ENCODE measurements around the gene UNC5B. TPM values are rescaled to one million over a fixed set of nuclear protein-coding genes. Genes with fewer than 3 reads are reported as not detected.
"Not testable (repeated sequence)": the region's sequence is repeated elsewhere in the genome, so short reads cannot be mapped to it uniquely, and the experiment has no call there.

The UNC5B gene
- total RNA-seq, 1 donor from 2014 or later: not detected

- intact Hi-C loops (cut with micrococcal nuclease): no loop called here
These were observed 54.0 kb downstream of the UNC5B start for GRCh38 chr10:71266147-71266917.

DNA sequence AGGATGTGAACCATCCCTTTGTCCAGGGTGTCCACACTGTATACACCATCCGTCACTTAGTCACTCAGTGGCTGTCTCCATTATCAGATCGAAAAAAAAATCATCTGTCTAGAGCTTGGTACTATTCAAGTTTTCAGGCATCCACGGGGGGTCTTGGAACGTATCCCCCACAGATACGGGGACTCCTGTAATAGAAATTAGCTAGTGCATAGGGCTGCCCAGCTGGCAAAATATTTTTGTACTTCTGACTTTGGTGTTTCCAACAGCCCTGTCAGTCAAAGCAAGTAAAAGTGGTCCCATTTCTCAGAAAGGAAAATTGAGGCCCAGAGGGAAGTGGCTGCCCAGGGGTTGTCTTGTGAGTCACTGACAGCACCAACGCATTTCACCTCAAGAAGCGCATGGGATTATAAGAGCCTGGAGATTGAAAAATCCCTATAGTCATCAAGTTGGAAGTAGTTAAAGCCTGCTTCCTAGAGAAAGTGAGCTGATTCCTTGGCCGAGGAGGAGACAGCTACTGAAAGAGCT lies 54.6 kb downstream of the UNC5B start:
- intact Hi-C loops (cut with micrococcal nuclease): no loop called here

DNA sequence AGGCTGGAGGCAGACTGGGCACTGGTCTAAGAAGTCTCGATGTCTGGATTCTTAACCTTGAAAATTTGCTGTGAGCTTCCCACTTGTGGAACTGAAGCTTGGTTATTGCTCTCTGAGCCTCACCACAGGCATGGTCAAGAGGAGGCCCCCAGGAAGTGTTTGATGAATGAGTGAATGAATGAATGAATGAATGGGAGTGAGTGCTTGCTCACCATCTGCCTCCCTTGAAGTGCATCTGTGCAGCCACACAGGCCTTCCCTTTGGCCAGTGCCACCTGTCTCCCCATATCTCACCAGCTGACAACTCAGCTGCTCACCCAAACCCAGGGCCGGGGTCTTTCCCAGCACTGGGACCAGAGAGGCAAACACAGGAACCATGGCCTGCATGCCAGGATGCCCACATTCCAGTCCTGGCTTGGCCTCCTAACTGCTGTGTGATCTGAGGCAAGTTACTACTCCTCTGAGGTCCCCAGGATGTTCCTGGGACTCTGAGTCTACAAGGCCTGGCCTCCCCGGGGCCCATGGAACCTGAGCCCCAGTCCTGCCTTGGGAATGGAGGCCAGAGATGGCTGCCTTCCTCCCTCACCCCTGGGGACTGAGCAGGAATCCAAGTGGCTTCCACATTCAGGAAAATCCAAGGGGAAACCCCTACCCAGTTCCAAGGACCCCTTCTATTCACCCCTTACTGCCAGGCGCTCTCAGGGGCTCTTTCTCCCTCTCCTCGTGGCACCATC lies 55.3 kb downstream of the UNC5B start:
- intact Hi-C loops (cut with micrococcal nuclease): no loop called here

GRCh38 chr10:71268247-71268691 lies 55.9 kb downstream of the UNC5B start:
- intact Hi-C loops (cut with micrococcal nuclease): no loop called here

DNA sequence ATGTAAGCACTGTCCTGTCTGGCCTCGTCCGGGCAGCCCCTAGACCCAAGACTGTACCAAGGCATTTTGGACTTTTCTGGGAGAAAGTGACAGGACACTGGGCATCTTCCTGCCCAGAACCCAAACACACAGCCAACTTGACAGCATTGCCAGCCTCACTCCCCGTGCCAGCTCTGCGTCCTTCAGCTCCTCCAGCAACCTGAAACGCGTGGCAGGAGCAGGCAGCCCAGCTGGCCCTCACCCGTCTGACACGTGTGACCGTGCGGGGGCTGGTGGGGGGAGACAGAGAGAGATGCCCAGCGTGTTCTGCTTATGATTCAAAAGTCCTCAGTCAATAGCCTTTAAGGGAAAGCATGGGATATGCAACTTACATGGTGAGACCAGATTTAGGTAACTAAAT lies 56.4 kb downstream of the UNC5B start:
- intact Hi-C loops (cut with micrococcal nuclease): no loop called here

DNA sequence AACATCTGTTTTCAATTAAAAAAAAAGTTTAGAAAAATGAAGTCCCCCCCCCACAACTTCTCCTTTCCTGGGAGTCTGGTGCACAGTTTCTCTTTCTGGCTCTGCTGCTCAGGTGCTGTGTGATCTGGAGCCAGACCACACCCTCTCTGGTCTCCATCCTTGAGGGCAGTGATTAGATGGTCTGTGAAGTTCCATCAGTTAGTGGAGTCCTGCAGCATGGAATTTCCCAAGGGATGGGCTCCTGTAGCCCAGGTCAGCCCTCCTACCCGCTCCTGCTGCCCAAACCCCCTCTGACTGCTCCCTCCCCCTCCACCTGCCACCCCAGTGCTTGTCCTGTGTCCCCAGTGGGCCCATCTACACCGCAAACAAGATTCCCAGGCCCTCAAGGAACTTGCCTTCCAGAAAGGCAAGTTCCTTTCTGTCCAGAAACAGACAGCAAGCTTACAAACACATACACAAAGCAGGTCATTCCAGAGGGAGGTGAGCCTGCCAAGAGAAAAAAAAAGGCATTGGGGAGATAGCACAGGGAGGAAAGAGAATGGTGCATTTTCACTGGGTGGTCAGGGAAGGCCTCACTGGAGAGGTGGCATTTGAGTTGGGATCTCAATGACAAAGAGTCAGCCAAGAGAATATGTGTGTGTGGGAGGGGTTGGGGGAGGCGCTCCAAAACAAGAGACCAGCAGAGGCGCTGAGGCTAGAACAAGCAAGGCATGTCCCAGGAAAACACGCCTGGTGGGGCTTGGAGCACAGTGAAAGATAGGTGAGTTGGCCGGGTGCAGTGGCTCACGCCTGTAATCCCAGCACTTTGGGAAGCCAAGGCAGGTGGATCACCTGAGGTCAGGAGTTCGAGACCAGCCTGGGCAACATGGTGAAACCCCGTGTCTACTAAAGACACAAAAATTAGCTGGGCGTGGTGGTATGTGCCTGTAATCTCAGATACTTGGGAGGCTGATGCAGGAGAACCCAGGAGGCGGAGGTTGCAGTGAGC lies 57.2 kb downstream of the UNC5B start:
- intact Hi-C loops (cut with micrococcal nuclease): no loop called here

DNA sequence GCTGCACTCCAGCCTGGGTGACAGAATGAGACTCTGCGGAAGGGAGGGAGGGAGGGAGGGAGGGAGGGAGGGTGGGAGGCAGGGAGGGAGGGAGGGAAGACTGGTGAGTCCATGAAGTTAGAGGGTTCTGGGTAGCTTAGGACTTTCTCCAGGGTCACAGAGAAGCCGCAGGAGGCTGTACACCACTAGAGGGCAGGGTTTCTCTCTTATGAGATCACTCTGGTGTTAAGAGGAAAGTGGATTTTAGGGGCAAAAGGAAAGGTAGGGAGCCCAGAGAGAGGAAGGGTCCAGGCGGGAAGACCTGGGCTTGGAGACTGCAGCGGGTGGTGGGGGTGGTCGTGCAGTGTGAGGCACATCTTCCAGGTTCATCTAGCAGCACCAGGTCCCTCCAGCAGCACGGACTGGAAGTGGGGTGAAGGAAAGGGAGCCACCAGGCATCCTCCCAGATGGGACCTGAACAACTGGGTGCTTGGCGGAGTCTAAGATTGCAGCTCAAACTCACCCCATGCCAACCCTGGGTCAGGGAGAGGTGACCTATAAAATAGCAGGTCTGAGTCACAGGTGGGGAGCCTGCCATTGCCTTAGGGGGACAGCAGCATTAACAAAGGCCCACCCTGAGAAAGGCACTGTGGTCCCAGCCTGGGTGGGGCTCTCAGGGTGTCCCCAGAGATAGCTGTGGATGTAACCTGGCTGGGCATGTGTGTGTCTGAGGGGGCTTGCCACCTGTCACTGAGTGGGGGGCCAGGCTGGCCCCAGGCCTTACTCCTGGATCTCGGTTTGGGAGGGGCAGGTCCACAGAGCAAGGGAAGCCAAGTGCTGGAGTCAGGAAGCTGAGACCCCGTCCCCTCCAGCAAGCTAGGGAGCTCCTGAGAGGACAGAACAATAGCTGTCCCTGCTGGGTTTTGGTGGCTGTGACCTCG lies 58.2 kb downstream of the UNC5B start:
- intact Hi-C loops (cut with micrococcal nuclease): no loop called here

GRCh38 chr10:71271662-71272055 lies 59.3 kb downstream of the UNC5B start:
- intact Hi-C loops (cut with micrococcal nuclease): no loop called here

DNA sequence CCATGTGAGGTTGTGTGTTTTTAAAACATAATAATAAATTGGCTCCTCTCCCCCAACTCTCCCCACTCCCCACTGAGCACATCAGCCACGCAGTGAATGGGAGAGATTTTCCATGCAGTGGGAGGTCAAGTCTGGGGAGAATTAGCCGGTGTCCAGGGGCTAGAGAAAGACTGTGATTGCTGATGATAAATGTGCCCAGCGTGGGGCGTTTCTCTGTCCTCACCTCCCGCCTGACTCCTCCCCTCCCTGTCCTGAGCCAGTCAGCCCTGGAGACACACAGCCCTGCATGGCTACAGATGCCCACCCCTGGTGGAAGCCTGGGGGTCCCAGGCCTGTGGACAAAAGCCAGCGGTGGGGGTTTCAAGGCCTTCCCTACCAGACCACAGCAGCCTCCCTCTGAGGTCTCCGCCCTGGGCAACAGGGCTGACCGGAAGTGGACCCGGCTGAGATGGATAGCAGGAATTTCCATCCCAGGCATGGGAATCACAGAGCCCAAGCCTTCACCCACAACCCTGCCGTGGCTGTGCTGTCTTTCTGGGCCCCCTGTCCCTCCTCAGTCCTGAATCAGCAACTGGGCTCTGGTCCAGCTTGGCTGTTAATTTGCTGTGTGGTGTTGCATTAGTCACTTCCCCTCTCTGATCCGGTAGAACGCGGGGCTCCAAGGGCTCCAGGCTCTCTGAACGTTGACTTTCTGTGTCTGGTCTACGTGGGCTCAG lies 59.8 kb downstream of the UNC5B start:
- intact Hi-C loops (cut with micrococcal nuclease): no loop called here

DNA sequence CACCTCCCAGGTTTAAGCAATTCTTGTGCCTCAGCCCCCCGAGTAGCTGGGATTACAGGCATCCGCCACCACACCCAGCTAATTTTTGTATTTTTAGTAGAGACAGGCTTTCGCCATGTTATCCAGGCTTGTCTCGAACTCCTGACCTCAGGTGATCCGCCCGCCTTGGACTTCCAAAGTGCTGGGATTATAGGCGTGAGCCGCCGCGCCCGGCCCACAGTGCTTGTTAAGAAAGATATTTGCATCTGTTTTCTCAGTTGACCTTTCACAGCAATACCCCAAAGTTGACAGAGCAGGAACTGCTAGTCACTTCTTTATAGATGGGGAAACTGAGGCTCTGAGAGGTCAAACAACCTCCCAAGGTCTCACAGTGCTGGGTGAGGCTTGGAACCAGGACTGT lies 60.6 kb downstream of the UNC5B start:
- intact Hi-C loops (cut with micrococcal nuclease): not testable (repeated sequence)

- intact Hi-C loops (cut with micrococcal nuclease): no loop called here
These were observed 61.1 kb downstream of the UNC5B start for GRCh38 chr10:71273506-71273905.

GRCh38 chr10:71274901-71275796 lies 62.8 kb downstream of the UNC5B start:
- intact Hi-C loops (cut with micrococcal nuclease): no loop called here

DNA sequence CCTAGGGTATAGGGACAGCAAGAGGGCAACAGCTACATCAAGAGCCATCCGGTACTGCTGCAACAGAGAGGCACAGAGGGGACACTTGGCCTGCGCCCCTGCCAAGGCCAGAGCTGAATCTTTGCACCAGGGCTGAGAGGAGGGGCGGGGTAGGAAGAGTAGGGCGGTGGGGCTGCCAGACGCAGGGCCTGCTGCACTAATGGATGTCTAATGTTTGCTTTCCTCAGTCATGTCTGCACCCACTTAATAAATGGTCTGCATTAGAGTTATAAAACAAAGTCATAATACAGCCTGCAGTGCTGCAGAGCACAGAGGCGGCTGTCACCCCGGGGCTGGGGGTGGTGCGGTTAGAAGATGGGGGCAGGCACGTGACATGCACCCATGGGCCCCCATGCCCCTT lies 64.5 kb downstream of the UNC5B start:
- intact Hi-C loops (cut with micrococcal nuclease): no loop called here

GRCh38 chr10:71277914-71278665 lies 65.7 kb downstream of the UNC5B start:
- intact Hi-C loops (cut with micrococcal nuclease): no loop called here

GRCh38 chr10:71278691-71279588 lies 66.6 kb downstream of the UNC5B start:
- intact Hi-C loops (cut with micrococcal nuclease): no loop called here

GRCh38 chr10:71279590-71280170 lies 67.3 kb downstream of the UNC5B start:
- intact Hi-C loops (cut with micrococcal nuclease): no loop called here
